H1 (cell line): ENCODE measurements around the gene CTF1. TPM values are rescaled to one million over a fixed set of nuclear protein-coding genes. Genes with fewer than 3 reads are reported as not detected.

ENCODE experiments used
- CTCF ChIA-PET: fragments of 300-600 bp; sonication (Branson Sonifier 250); formaldehyde crosslinking; loops from one replicate; lab custom pipeline; 2021; ENCODE audit not compliant: partially characterized antibody; lab: Charles Lee
- POLR2A ChIA-PET: fragments of 300-600 bp; sonication (Branson Sonifier 250); formaldehyde crosslinking; loops from one replicate; lab custom pipeline; 2021; ENCODE audit warnings: inconsistent platforms; ENCODE audit not compliant: partially characterized antibody; lab: Charles Lee
- DNase-seq, 2 experiments: peaks; one replicate each; pipeline versions ENCODE4 v3.0.0 to v3.0.0-alpha.2; 2010 to 2022; ENCODE audit warnings: low spot score in 2 of 2, low read depth in 1 of 2, mixed read lengths in 1 of 2
- FAIRE-seq: peaks from 2 replicates; lab custom pipeline; 2011; peaks lifted over from hg19 to GRCh38; lab: Jason Lieb, UNC
- H2AFZ ChIP-seq: 2 replicates; pipeline ENCODE4 v1.8.1; 2012; ENCODE audit warnings: low read length, inconsistent platforms
- H2AK5ac ChIP-seq: 2 replicates; pipeline ENCODE4 v1.6.1; 2013; ENCODE audit warnings: low read depth, low read length
- H2BK120ac ChIP-seq: replicated peaks from 2 replicates; pipeline ENCODE3; 2013; ENCODE audit warnings: low read depth, low read length, inconsistent platforms
- H2BK12ac ChIP-seq: 2 replicates; pipeline ENCODE4 v1.6.1; 2013; ENCODE audit warnings: low read depth, low read length
- H2BK15ac ChIP-seq: 2 replicates; pipeline ENCODE4 v1.6.1; 2013; ENCODE audit warnings: low read length
- H2BK20ac ChIP-seq: 2 replicates; pipeline ENCODE4 v1.6.1; 2013; ENCODE audit warnings: low read length
- H2BK5ac ChIP-seq: 2 replicates; pipeline ENCODE4 v1.6.1; 2013; ENCODE audit warnings: low read depth, low read length
- H3K14ac ChIP-seq: 2 replicates; pipeline ENCODE4 v1.6.1; 2013; ENCODE audit warnings: inconsistent platforms; ENCODE audit not compliant: insufficient read length
- H3K18ac ChIP-seq: 2 replicates; pipeline ENCODE4 v1.6.1; 2013; ENCODE audit warnings: low read length; ENCODE audit errors: extremely low read depth
- H3K23ac ChIP-seq: 2 replicates; pipeline ENCODE4 v1.6.1; 2013; ENCODE audit warnings: inconsistent platforms; ENCODE audit not compliant: insufficient read length
- H3K23me2 ChIP-seq: 2 replicates; pipeline ENCODE4 v1.6.1; 2013; ENCODE audit warnings: low read depth, low read length
- H3K27ac ChIP-seq: 2 replicates; pipeline ENCODE4 v1.6.1; 2011; ENCODE audit warnings: low read depth, low read length, inconsistent platforms
- H3K27me3 ChIP-seq, 4 experiments: replicated peaks in 1 of 4; 1 replicate in 1 of 4; 2 replicates in 3 of 4; pipeline versions ENCODE4 v1.6.1 to v1.8.1; 2011 to 2013; ENCODE audit warnings: low read length in 3 of 4, mild to moderate bottlenecking in 3 of 4, inconsistent platforms in 2 of 4, mixed read lengths in 2 of 4, moderate library complexity in 1 of 4; ENCODE audit not compliant: control insufficient read depth in 3 of 4, insufficient read depth in 3 of 4; ENCODE audit errors: extremely low read depth in 1 of 4
- H3K36me3 ChIP-seq, 4 experiments: 2 replicates each; pipeline versions ENCODE4 v1.6.1 to v1.8.1; 2011 to 2013; ENCODE audit warnings: mild to moderate bottlenecking in 4 of 4, low read length in 3 of 4, moderate library complexity in 2 of 4, control low read depth in 1 of 4, inconsistent platforms in 1 of 4; ENCODE audit not compliant: insufficient read depth in 4 of 4, control insufficient read depth in 2 of 4
- H3K4ac ChIP-seq: replicated peaks from 2 replicates; pipeline ENCODE3; 2013; ENCODE audit warnings: low read length, low read depth, mixed read lengths, inconsistent platforms; ENCODE audit not compliant: insufficient read length
- H3K4me1 ChIP-seq, 4 experiments: replicated peaks in 1 of 4; 1 replicate in 1 of 4; 2 replicates in 3 of 4; pipeline versions ENCODE4 v1.6.1 to v1.8.1; 2011 to 2013; ENCODE audit warnings: low read length in 3 of 4, inconsistent platforms in 2 of 4, mixed read lengths in 1 of 4; ENCODE audit not compliant: insufficient read depth in 4 of 4, control insufficient read depth in 3 of 4
- H3K4me2 ChIP-seq, 2 experiments: 2 replicates each; pipeline versions ENCODE4 v1.6.1 to v1.8.1; 2011 to 2013; ENCODE audit warnings: low read depth in 2 of 2, low read length in 2 of 2, control low read depth in 1 of 2, inconsistent platforms in 1 of 2, mild to moderate bottlenecking in 1 of 2; ENCODE audit not compliant: insufficient read depth in 1 of 2
- H3K4me3 ChIP-seq, 4 experiments: fragments of 200-600, 300-600 bp in 1 of 4; sonication (generic), shearing (Covaris generic), sonication (Bioruptor Twin) in 1 of 4; 2 replicates each; pipeline versions ENCODE4 v1.5.1 to v1.8.1; 2011 to 2016; ENCODE audit warnings: low read length in 4 of 4, low read depth in 3 of 4, control low read depth in 2 of 4, inconsistent platforms in 2 of 4, mild to moderate bottlenecking in 2 of 4, mixed read lengths in 1 of 4, moderate library complexity in 1 of 4; ENCODE audit not compliant: insufficient read depth in 2 of 4; ENCODE audit errors: extremely low read depth in 1 of 4
- H3K56ac ChIP-seq: replicated peaks from 2 replicates; pipeline ENCODE3; 2013; ENCODE audit warnings: low read depth, mild to moderate bottlenecking, mixed read lengths, low read length, inconsistent platforms; ENCODE audit not compliant: insufficient read length
- H3K79me1 ChIP-seq: 2 replicates; pipeline ENCODE4 v1.6.1; 2013; ENCODE audit warnings: low read depth, low read length, control low read depth
- H3K79me2 ChIP-seq, 2 experiments: 2 replicates each; pipeline versions ENCODE4 v1.6.1 to v1.8.1; 2012 to 2013; ENCODE audit warnings: low read length in 2 of 2, mild to moderate bottlenecking in 2 of 2, inconsistent platforms in 1 of 2; ENCODE audit not compliant: insufficient read depth in 2 of 2, control insufficient read depth in 1 of 2
- H3K9ac ChIP-seq, 4 experiments: replicated peaks in 1 of 4; 1 replicate in 1 of 4; 2 replicates in 3 of 4; pipeline versions ENCODE4 v1.6.1 to v1.8.1; 2011 to 2013; ENCODE audit warnings: low read depth in 3 of 4, low read length in 3 of 4, control low read depth in 2 of 4, mild to moderate bottlenecking in 2 of 4, moderate library complexity in 2 of 4, inconsistent platforms in 1 of 4; ENCODE audit errors: extremely low read depth in 1 of 4
- H3K9me3 ChIP-seq, 2 experiments: 2 replicates each; pipeline versions ENCODE4 v1.6.1 to v1.8.1; 2012 to 2013; ENCODE audit warnings: mild to moderate bottlenecking in 2 of 2, moderate library complexity in 2 of 2, control low read depth in 1 of 2, inconsistent platforms in 1 of 2, low read depth in 1 of 2, low read length in 1 of 2, mixed read lengths in 1 of 2; ENCODE audit not compliant: insufficient read depth in 2 of 2
- H4K20me1 ChIP-seq, 2 experiments: replicated peaks in 1 of 2; 2 replicates each; pipeline versions ENCODE3 to v1.8.1; 2011 to 2013; ENCODE audit warnings: inconsistent platforms in 2 of 2, low read length in 2 of 2, mild to moderate bottlenecking in 1 of 2; ENCODE audit not compliant: insufficient read depth in 2 of 2, control insufficient read depth in 1 of 2
- H4K5ac ChIP-seq: 2 replicates; pipeline ENCODE4 v1.6.1; 2013; ENCODE audit warnings: low read length, low read depth, mixed read lengths, inconsistent platforms; ENCODE audit not compliant: insufficient read length
- H4K8ac ChIP-seq: 2 replicates; pipeline ENCODE4 v1.8.0; 2013; ENCODE audit warnings: mild to moderate bottlenecking, moderate library complexity, low read length, inconsistent platforms; ENCODE audit not compliant: insufficient read depth; ENCODE audit errors: extremely low read depth
- H4K91ac ChIP-seq: replicated peaks from 2 replicates; pipeline ENCODE3; 2013; ENCODE audit warnings: low read length, mixed read lengths, inconsistent platforms; ENCODE audit not compliant: insufficient read length
- ASH2L ChIP-seq: fragments of 200-600, 300-600 bp; sonication (generic); IDR thresholded peaks from one replicate; pipeline ENCODE4 v1.7.1; 2017; ENCODE audit warnings: low read length
- CHD2 ChIP-seq: IDR thresholded peaks from 2 replicates; pipeline ENCODE4 v1.6.1; 2012; ENCODE audit warnings: low read length, improper control_type of control experiment
- EP300 ChIP-seq, 2 experiments: IDR thresholded peaks; 1 replicate in 1 of 2; 2 replicates in 1 of 2; pipeline ENCODE4 v1.6.1; 2011 to 2012; ENCODE audit warnings: low read depth in 2 of 2, low read length in 2 of 2, mild to moderate bottlenecking in 2 of 2, borderline replicate concordance in 1 of 2, inconsistent platforms in 1 of 2, moderate library complexity in 1 of 2
- GABPA ChIP-seq: IDR thresholded peaks from 2 replicates; pipeline ENCODE4 v1.6.1; 2011; ENCODE audit warnings: mild to moderate bottlenecking, low read length, moderate library complexity, borderline replicate concordance; ENCODE audit not compliant: insufficient read depth
- JUND ChIP-seq: IDR thresholded peaks from 2 replicates; pipeline ENCODE4 v1.6.1; 2011; ENCODE audit warnings: mild to moderate bottlenecking, improper control_type of control experiment, low read length
- KDM1A ChIP-seq: fragments of 200-600, 300-600 bp; sonication (generic); IDR thresholded peaks from 2 replicates; pipeline ENCODE4 v1.7.1; 2016; ENCODE audit warnings: mild to moderate bottlenecking, low read length, borderline replicate concordance
- NANOG ChIP-seq: IDR thresholded peaks from 2 replicates; pipeline ENCODE4 v1.6.1; 2011; ENCODE audit warnings: low read length, low read depth, mild to moderate bottlenecking, inconsistent platforms; ENCODE audit not compliant: insufficient read depth, poor library complexity, severe bottlenecking
- POLR2A ChIP-seq, 2 experiments: IDR thresholded peaks; 1 replicate in 1 of 2; 2 replicates in 1 of 2; pipeline ENCODE4 v1.6.1; 2011; ENCODE audit warnings: low read depth in 2 of 2, low read length in 2 of 2, mild to moderate bottlenecking in 2 of 2; ENCODE audit errors: control extremely low read depth in 1 of 2
- SUZ12 ChIP-seq: fragments of 200-600 bp; sonication (generic); IDR thresholded peaks from 2 replicates; pipeline ENCODE4 v1.6.1; 2012; ENCODE audit warnings: mild to moderate bottlenecking, inconsistent platforms, low read length, moderate library complexity, mixed read lengths
- TEAD4 ChIP-seq: IDR thresholded peaks from 2 replicates; pipeline ENCODE4 v1.6.1; 2012; ENCODE audit warnings: low read depth, low read length, inconsistent platforms, mixed read lengths
- WGBS, 2 experiments: shearing (Covaris generic) in 1 of 2; methylation state at CpG; one replicate each; pipeline versions ENCODE4 v1.1.6 to v1.1.7; 2013 to 2015; ENCODE audit warnings: low lambda C conversion rate in 2 of 2, mixed read lengths in 2 of 2, inconsistent platforms in 1 of 2, low coverage in 1 of 2, missing lambda C conversion rate in 1 of 2; ENCODE audit not compliant: insufficient replicate concordance in 2 of 2, insufficient coverage in 1 of 2, insufficient read length in 1 of 2; ENCODE audit errors: extremely low coverage in 1 of 2, missing lambda C conversion rate in 1 of 2; 5-methylcytosine and 5-hydroxymethylcytosine counted together
- polyA plus RNA-seq, 7 experiments: library from polyadenylated mRNA; depleted of rRNA in 3 of 7; stranded (reverse) in 5 of 7; unstranded in 2 of 7; fragments of >200 nt in 5 of 7; fragments of 200-250 nt in 2 of 7; gene quantifications; 1 replicate in 5 of 7; 2 replicates in 1 of 7; 4 replicates in 1 of 7; pipeline versions ENCODE4 v1.2.1 to v1.2.3, GENCODE V29; 2011 to 2013; ENCODE audit warnings: missing spikeins in 2 of 7, mixed read lengths in 2 of 7
- total RNA-seq: library from RNA; stranded (reverse); fragmentation: NEBNext Ultra II Directional; extraction: Animal tissue kit (Norgen Biotek cat#: 25700); gene quantifications from 2 replicates; pipeline ENCODE4 v1.2.1, GENCODE V29; 2021
- TF ChIP-seq, protein P1 (sequence below): IDR thresholded peaks from 2 replicates; pipeline ENCODE4 v1.6.1; 2011; ENCODE audit warnings: low read length, improper control_type of control experiment
- TF ChIP-seq, protein P2 (sequence below): IDR thresholded peaks from 2 replicates; pipeline ENCODE4 v1.6.1; 2011; ENCODE audit warnings: low read depth, mild to moderate bottlenecking, low read length; ENCODE audit not compliant: insufficient read depth

Gene CTF1
- total and polyA plus RNA-seq, 2 of the 8 experiments (the other 6 are each of a cell fraction or from before 2014, with no cell fraction given), result 0.97 to 3.4 TPM

DNA sequence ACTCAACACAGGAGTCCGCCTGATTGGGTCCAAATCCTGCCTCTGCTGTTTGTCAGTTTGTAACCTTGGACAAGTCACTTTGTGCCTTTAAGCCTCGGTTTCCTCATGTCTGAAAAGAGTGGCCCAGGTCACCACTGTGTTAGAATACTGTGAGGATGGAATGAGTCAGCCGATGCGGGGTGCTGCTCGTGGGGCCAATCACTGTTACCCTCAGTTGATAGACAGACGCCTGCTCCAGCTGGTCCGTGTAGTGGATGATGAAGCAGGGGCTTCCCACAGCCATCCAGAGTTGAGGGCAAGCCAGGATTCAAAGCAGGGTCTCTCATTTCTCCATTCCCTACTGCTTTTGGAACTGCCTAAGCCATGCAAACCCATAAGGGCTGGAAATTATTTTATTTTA is 32.8 kb downstream of the CTF1 start:
- WGBS, 2 experiments, result 96% methylated on average over 7 of the region's 7 CpGs; no CpG with 5 or more reads in 1 of the 2 experiments
- peaks cover 3% of the 10 kb centered on the region; the same call in 1 of the 2 replicates for H3K23me2 ChIP-seq
- H3K4ac ChIP-seq, result no peak overlapping the region
- no peak overlapping the region for H3K14ac ChIP-seq
- H4K8ac ChIP-seq, result no peak overlapping the region
- no peak overlapping the region for H2BK12ac ChIP-seq
- H4K20me1 ChIP-seq, result peaks cover 3 to 5% of the 10 kb centered on the region in 2 experiments
- no peak overlapping the region for H3K4me3 ChIP-seq
- peaks cover 0 to 10% of the 10 kb centered on the region in 2 experiments; a peak in 2 of 4 replicates for H3K79me2 ChIP-seq
- no peak overlapping the region for H3K4me2 ChIP-seq
- no peak overlapping the region for H3K56ac ChIP-seq
- no peak overlapping the region for H2BK15ac ChIP-seq
- no peak overlapping the region for H4K5ac ChIP-seq
- ChIA-PET POLR2A (interaction anchor here (0.9 to 8.2 kb wide), 3 partner anchors 8 to 105 kb away, joined by 3 to 105 read pairs (median 6); no protein-coding TSS in a partner anchor), CTCF (interaction anchor here (0.7 to 4.4 kb wide), 4 partner anchors 12 to 85 kb away, joined by 3 to 33 read pairs (median 4); no protein-coding TSS in a partner anchor)
- H2BK20ac ChIP-seq, result no peak overlapping the region
- no peak overlapping the region for H4K91ac ChIP-seq
- no peaks in the 10 kb centered on the region for H3K27me3 ChIP-seq
- DNase-seq (no peak), FAIRE-seq (no peak)
- H2AFZ ChIP-seq, result no peak overlapping the region
- no peak overlapping the region for H3K18ac ChIP-seq
- H3K9me3 ChIP-seq, result no peaks in the 10 kb centered on the region
- no peak overlapping the region for H2BK120ac ChIP-seq
- peaks cover 8 to 44% (median 26%) of the 10 kb centered on the region in 4 experiments; a peak in 7 of 8 replicates for H3K36me3 ChIP-seq
- H2AK5ac ChIP-seq, result no peak overlapping the region
- H3K23ac ChIP-seq, result no peak overlapping the region
- H3K9ac ChIP-seq, result no peak overlapping the region
- H3K27ac ChIP-seq, result no peak overlapping the region
- no peak overlapping the region for H2BK5ac ChIP-seq
- H3K4me1 ChIP-seq, result peaks cover 0 to 9% (median 2%) of the 10 kb centered on the region in 4 experiments; a peak in 4 of 7 replicates
- H3K79me1 ChIP-seq, result peaks cover 7% of the 10 kb centered on the region
- TF ChIP-seq, protein P1, sequence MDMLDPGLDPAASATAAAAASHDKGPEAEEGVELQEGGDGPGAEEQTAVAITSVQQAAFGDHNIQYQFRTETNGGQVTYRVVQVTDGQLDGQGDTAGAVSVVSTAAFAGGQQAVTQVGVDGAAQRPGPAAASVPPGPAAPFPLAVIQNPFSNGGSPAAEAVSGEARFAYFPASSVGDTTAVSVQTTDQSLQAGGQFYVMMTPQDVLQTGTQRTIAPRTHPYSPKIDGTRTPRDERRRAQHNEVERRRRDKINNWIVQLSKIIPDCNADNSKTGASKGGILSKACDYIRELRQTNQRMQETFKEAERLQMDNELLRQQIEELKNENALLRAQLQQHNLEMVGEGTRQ, result no peak
- no peak for TF ChIP-seq ASH2L
- no peak for TF ChIP-seq EP300 (IDR thresholded peaks at IDR 0.05; ENCODE audit: borderline replicate concordance in 1 of 2, low read depth in 2 of 2, low read length in 2 of 2)
- no peak for TF ChIP-seq SUZ12
- TF ChIP-seq, protein P2, sequence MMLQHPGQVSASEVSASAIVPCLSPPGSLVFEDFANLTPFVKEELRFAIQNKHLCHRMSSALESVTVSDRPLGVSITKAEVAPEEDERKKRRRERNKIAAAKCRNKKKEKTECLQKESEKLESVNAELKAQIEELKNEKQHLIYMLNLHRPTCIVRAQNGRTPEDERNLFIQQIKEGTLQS, result no peak
- TF ChIP-seq POLR2A (IDR thresholded peaks at IDR 0.05; ENCODE audit: control extremely low read depth in 1 of 2, low read depth in 2 of 2, low read length in 2 of 2), result no peak
- TF ChIP-seq NANOG, result no peak
- TF ChIP-seq JUND, result no peak
- TF ChIP-seq GABPA, result no peak
- no peak for TF ChIP-seq KDM1A
- no peak for TF ChIP-seq CHD2
- no peak for TF ChIP-seq TEAD4
